ENCODE data around the gene BHLHA9. TPM values are rescaled to one million over a fixed set of nuclear protein-coding genes. Genes with fewer than 3 reads are reported as not detected.

Gene BHLHA9
- total RNA-seq, 1 donor from 2014 or later, result not detected

- Histone ChIP-seq H3K9me3 (no peaks in the 10 kb centered on the region), H3K4me1 (no peaks in the 10 kb centered on the region), H3K4me3 (no peak overlapping the region), H3K27ac (no peak overlapping the region), H3K27me3 (ENCODE audit: low read depth) (no peaks in the 10 kb centered on the region), H3K36me3 (no peaks in the 10 kb centered on the region)
- intact Hi-C loops (cut with DNase I), result no loop called here
- no peak for TF ChIP-seq CTCF (IDR thresholded peaks at IDR 0.05)
- DNase-seq, result no peak
- ATAC-seq, result no peak
Measured at GRCh38 chr17:1289695-1290094, 19.5 kb downstream of the BHLHA9 start.

GRCh38 chr17:1290676-1291075 is 20.4 kb downstream of the BHLHA9 start:
- TF ChIP-seq CTCF (IDR thresholded peaks at IDR 0.05), result no peak
- H3K36me3 ChIP-seq, result no peaks in the 10 kb centered on the region
- H3K4me3 ChIP-seq, result no peak overlapping the region
- DNase-seq, result no peak
- intact Hi-C loops (cut with DNase I), result no loop called here
- no peak for ATAC-seq
- H3K4me1 ChIP-seq, result no peaks in the 10 kb centered on the region
- no peaks in the 10 kb centered on the region for H3K9me3 ChIP-seq
- no peaks in the 10 kb centered on the region for H3K27me3 ChIP-seq (ENCODE audit: low read depth)
- no peak overlapping the region for H3K27ac ChIP-seq

DNA sequence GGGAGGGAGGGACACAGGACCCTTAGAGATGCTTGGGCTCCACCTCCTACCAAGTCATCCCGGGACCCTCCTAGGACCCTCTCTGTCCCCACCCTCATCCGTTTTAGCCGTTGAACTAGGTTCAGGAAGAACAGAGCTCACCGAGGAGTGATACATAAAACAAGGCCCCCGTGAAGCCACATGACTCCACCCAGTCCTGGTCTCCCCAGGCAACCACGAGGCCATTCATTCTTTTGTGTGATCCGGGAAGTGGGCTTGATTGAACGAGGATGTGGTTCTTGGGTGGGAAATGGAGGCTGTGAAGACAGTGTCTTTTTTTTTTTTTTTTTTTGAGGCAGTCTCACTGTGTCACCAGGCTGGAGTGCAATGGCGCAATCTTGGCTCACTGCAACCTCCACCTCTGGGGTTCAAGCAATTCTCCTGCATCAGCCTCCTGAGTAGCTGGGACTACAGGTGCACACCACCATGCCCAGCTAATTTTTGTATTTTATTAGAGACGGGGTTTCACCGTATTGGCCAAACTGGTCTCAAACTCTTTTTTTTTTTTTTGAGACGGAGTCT is 24.0 kb downstream of the BHLHA9 start:
- DNase-seq, result no peak
- no peak for TF ChIP-seq CTCF (IDR thresholded peaks at IDR 0.05)
- no peak overlapping the region for H3K4me3 ChIP-seq
- H3K9me3 ChIP-seq, result no peaks in the 10 kb centered on the region
- H3K4me1 ChIP-seq, result peaks cover 5% of the 10 kb centered on the region
- no peaks in the 10 kb centered on the region for H3K36me3 ChIP-seq
- ATAC-seq, result peak; percentile 54 to 57
- no peak overlapping the region for H3K27ac ChIP-seq
- H3K27me3 ChIP-seq (ENCODE audit: low read depth), result peaks cover 20% of the 10 kb centered on the region
- intact Hi-C loops (cut with DNase I), result no loop called here

GRCh38 chr17:1298606-1299005 is 28.4 kb downstream of the BHLHA9 start:
- intact Hi-C loops (cut with DNase I), result no loop called here
- no peak overlapping the region for H3K27ac ChIP-seq
- no peaks in the 10 kb centered on the region for H3K36me3 ChIP-seq
- ATAC-seq (peak; percentile 34 to 52), DNase-seq (no peak)
- H3K9me3 ChIP-seq, result no peaks in the 10 kb centered on the region
- peaks cover 5% of the 10 kb centered on the region for H3K4me1 ChIP-seq
- TF ChIP-seq CTCF (IDR thresholded peaks at IDR 0.05), result no peak
- peaks cover 37% of the 10 kb centered on the region for H3K27me3 ChIP-seq (ENCODE audit: low read depth)
- H3K4me3 ChIP-seq, result no peak overlapping the region

GRCh38 chr17:1299552-1300370 is 29.5 kb downstream of the BHLHA9 start:
- no peaks in the 10 kb centered on the region for H3K9me3 ChIP-seq
- TF ChIP-seq CTCF (IDR thresholded peaks at IDR 0.05), result no peak

More at GRCh38 chr17:1299552-1300370, 29.5 kb downstream of the BHLHA9 start:
- intact Hi-C loops (cut with DNase I), result no loop called here
- H3K36me3 ChIP-seq, result no peaks in the 10 kb centered on the region
- H3K27me3 ChIP-seq (ENCODE audit: low read depth), result peaks cover 43% of the 10 kb centered on the region
- no peak overlapping the region for H3K4me3 ChIP-seq
- H3K27ac ChIP-seq, result no peak overlapping the region
- ATAC-seq (no peak), DNase-seq (no peak)
- H3K4me1 ChIP-seq, result peaks cover 5% of the 10 kb centered on the region
